DMS79 treated with DMSO at 0.1 percent for 48 hours (cell line): ENCODE measurements around the gene WNT3.
A peak's percentile ranks its signal among the peaks of the same experiment; 100 is the strongest.

Source experiments
- DNase-seq: peaks from one replicate; lab custom pipeline; 2025; lab: John Stamatoyannopoulos, UW

WNT3 gene

DNA sequence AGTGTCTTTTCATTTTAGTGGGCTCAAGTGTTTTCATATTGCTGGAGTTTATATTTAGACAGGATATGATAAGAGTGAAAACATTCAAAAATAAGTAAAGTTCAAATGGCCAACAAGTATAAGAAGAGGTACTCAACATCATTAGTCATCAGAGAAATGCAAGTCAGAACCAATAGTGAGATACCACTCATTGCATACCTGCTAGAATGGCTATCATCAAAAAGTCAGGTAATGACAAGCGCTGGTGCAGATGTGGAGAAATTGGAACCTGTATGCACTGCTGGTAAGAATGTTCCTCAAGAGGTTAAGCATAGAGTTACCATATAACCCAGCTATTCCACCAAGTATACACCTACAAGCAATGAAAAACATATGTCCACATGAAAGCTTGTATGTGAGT lies 87.8 kb downstream of the WNT3 start:
- no peak for DNase-seq

DNA sequence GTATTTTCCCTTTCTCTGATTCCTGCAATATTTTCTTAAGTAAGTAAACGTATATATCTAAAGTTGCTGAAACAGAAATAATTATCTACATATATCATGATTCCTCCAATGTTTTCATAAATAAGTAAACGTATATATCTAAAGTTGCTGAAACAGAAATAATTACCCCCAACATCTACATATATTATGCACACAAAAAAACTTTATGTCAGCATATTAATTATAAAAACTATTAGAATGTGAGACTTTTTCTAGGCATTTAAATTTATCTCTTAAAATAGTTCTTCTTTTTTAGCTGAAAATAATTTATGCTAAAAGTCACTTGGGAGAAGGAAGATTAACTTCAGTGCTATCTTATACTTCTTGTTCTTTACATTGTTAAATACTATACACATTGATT lies 88.5 kb downstream of the WNT3 start:
- DNase-seq, result no peak

DNA sequence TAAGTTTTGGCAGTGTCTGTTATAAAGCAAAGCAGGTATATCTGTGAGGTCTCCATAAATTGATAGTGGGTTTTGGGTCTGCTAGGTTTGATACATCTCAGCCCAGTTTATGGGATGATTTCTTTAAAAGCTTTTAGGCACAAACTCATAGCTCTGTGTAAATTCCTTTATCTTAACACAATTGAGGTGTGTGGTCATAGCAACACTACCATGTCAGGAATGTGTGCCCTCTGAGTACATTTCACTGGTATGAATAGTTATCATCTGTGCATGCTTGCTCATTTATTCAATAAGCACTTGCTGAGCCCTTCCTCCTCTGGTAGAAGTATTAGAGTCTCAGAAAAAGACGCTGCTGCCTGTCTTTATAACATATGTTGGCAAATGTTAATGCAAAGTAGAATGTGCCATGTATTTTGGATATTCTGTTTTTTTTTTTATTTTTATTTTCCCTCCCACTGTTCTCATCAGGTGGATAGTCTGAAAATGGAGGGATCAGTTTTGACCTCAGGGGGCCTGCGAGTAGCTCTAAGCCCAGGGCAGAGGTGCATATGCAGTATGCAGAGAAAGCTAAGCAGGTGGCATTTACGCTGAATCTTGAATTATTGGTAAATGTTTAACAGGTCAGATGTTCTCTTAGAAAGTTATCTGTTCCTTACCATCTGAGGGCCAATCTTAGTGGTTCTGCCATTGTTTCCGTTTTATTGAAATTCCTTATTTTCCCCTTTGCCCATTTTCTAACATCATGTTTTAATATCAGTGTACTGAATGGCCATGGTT lies 90.7 kb downstream of the WNT3 start:
- DNase-seq, result no peak

DNA sequence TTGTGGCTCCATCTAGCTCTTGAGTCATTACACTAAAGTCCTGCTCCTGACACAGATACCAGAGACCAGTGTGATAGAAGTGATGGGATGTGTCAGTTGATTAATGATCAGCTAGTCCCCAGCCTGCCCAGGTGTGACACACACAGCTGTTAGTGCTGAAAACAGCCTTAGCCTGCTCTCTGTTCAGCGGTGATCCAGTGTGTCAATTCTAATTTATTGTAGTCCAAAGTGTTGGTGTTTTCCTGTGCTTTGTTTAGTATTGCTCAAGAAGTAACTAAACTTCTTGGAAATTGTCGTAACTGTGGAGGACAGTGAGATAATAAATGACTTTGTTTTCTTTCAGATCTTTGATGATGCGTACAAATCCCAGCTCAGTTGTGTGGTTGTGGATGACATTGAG lies 92.3 kb downstream of the WNT3 start:
- no peak for DNase-seq

DNA sequence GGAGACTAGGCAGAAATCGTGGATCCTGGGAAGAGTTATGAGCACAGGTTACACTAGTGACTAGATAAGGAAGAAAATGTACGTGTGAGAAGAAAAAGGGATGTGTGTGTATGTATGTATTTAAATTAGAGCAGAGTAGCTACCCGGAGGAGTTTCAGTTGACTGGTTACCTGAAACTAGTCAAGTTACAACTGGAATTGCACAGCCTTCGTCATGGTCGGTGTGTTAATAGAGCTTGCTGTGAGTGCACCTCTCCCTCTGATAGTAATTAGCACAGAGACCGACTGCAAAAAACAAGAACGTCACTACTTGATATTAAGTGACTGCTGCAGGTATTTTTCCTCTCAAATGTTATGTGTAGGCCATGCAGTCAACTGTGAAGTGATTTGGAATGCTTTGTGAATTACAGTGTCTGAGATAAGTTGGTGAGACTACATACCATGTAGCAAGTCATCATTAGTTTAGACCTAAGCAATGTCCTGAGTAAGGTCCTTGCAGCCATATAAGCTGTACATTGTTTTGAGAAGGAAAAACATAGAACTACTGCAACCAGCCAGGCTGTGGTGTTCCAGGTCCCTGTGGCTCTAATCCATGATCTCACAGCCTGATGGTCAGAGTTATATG lies 95.7 kb downstream of the WNT3 start:
- DNase-seq, result peak; percentile 12

DNA sequence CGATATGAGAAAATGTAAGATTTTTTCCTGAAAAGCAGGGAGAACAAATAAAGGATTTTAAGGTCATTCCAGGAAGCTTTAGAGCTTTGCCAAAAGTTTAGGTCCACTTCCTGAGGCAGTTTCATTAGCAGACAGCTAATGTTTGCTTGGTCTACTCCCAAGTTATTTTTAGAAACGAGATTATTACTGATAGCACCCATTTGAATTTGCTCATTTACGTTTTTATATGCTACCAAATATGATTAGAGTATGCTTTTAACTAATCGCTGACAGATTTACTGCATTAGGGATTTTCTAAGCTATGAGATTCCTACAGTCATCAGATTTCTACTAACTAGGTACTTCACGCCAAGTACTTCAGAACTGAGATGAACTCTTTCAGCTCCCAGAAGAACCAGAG lies 98.1 kb downstream of the WNT3 start:
- peak; percentile 73 for DNase-seq

DNA sequence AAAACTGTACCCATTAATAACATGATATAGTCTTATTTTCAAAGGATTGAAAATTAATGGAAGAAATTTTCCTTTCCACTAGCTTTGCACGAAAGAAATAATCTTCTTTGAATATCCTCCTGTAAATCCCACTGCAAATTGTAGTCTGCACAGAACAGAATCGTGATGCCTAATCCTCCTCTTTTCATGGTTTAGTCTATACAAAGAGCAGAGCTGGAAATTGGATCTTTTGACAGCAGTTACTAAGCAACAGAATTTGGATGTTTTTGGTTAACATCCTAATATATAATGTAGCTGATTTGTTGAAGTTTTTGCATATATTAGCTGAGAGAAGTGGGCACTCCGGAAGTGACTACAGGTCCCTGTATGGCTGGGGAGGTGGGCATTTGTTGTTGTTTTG lies 98.6 kb downstream of the WNT3 start:
- no peak for DNase-seq

DNA sequence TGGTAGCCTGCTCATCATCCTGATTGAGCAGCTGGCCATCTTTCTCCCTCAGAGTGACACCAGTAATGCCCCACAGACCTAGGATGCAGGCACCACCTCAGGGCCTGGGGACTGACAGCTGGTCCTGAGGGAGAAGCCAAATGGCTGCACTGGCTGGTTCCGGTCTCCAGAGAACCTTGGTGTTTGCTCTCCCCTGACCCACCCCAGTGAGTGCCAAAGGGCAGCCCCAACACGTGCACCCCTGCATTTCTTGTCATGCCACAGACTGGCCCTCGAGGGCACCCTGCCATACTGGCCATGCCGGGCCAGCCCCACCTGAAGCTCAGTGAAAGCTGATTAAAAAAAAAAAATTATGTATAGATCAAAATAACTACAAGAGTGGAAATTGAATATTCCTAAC lies 100.5 kb downstream of the WNT3 start:
- no peak for DNase-seq
